ENCODE measurements around the gene COMMD6. TPM values are rescaled to one million over a fixed set of nuclear protein-coding genes. Genes with fewer than 3 reads are reported as not detected.

COMMD6 gene
- total and polyA plus RNA-seq, 3 donors from 2014 or later, result 51.3 to 166 (median 60.4) TPM

DNA sequence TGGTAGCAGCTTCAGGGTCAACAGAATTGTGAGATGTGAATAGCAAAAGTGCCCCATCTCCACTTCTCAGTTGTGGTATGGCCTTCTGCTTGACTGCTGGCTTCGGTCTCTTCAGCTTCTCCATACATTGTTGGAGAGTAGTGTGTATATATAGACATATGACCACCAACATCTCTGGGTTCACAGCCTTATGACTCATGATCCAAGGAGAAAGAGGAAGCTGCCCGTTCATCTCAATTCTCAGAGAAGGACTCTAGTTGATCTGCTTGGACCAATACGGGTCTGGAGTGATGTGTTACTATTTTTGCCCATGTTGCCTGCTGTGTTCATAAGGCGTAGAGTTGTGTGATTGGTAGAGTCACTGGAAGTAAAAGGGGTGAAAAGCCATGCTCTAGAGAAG lies 3.6 kb upstream of the COMMD6 start:
- no peak for TF ChIP-seq POLR2A (IDR thresholded peaks at IDR 0.05)
- TF ChIP-seq, protein P1, sequence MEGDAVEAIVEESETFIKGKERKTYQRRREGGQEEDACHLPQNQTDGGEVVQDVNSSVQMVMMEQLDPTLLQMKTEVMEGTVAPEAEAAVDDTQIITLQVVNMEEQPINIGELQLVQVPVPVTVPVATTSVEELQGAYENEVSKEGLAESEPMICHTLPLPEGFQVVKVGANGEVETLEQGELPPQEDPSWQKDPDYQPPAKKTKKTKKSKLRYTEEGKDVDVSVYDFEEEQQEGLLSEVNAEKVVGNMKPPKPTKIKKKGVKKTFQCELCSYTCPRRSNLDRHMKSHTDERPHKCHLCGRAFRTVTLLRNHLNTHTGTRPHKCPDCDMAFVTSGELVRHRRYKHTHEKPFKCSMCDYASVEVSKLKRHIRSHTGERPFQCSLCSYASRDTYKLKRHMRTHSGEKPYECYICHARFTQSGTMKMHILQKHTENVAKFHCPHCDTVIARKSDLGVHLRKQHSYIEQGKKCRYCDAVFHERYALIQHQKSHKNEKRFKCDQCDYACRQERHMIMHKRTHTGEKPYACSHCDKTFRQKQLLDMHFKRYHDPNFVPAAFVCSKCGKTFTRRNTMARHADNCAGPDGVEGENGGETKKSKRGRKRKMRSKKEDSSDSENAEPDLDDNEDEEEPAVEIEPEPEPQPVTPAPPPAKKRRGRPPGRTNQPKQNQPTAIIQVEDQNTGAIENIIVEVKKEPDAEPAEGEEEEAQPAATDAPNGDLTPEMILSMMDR (IDR thresholded peaks at IDR 0.05), result no peak
- no peak overlapping the region for H3K27ac ChIP-seq

DNA sequence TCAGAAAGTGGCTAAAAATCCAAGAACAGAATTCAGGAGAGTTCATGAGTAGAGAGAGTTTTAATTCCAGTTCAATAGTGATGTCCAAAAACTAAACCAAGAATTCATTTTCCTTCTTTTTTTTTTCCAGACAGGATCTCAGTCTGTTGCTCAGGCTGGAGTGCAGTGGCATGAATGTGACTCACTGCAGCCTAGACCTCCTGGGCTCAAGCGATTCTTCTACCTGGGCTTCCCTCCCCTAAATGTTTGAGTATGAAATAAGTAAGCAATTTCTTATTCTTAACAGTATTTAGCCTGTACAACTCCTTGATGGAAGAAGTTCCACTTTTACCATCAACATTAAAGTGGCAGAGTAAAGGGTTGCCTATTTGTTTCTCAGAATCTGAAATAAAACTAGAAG lies 3.8 kb downstream of the COMMD6 start:
- peaks cover 5% of the 10 kb centered on the region for H3K4me1 ChIP-seq
- no peak for DNase-seq
- intact Hi-C loops (cut with DNase I; ENCODE audit: low total_unique reads), result no loop called here
- H3K36me3 ChIP-seq (ENCODE audit: low read depth, missing control alignments), result no peaks in the 10 kb centered on the region
- H3K9me3 ChIP-seq, result no peaks in the 10 kb centered on the region
- no peak overlapping the region for H3K4me3 ChIP-seq
- WGBS, 2 donors, result 94 to 100% methylated on average over 1 of the region's 1 CpG
- no peaks in the 10 kb centered on the region for H3K27me3 ChIP-seq
- no peak overlapping the region for H3K27ac ChIP-seq
- TF ChIP-seq POLR2A (IDR thresholded peaks at IDR 0.05), result no peak
- TF ChIP-seq, protein P1 (IDR thresholded peaks at IDR 0.05), result no peak

More for the DNA sequence above, 3.6 kb upstream of the COMMD6 start:
- DNase-seq, result no peak
- intact Hi-C loops (cut with DNase I; ENCODE audit: low total_unique reads), result no loop called here
- no peaks in the 10 kb centered on the region for H3K36me3 ChIP-seq (ENCODE audit: low read depth, missing control alignments)
- peaks cover 10% of the 10 kb centered on the region for H3K4me1 ChIP-seq
- no peak overlapping the region for H3K4me3 ChIP-seq
- H3K9me3 ChIP-seq, result no peaks in the 10 kb centered on the region
- H3K27me3 ChIP-seq, result no peaks in the 10 kb centered on the region
- 85 to 93% methylated on average over 4 of the region's 4 CpGs for WGBS, 2 donors

DNA sequence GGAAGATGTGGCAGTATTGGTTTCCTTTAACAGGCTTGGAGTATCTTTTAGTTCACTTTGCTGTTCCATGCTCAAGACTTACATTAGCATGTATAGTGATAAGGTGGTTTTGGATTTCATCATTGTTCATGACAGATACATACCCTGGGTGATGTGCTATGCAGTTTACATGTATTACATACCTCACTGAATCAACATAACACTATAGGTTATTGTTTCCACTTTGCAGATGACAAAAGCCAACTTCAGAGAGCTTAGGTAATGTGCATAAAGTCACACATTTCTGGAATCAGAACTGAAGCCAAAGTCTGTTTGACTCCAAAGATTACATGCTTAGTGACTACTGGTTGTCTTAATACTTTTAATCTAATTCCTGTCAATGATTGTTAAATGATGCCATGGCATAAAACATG lies 7.1 kb downstream of the COMMD6 start:
- no peaks in the 10 kb centered on the region for H3K9me3 ChIP-seq
- H3K36me3 ChIP-seq (ENCODE audit: low read depth, missing control alignments), result no peaks in the 10 kb centered on the region
- no peaks in the 10 kb centered on the region for H3K27me3 ChIP-seq
- no peak overlapping the region for H3K4me3 ChIP-seq
- no peak overlapping the region for H3K27ac ChIP-seq
- DNase-seq, result no peak
- intact Hi-C loops (cut with DNase I; ENCODE audit: low total_unique reads), result no loop called here
- no peak for TF ChIP-seq POLR2A (IDR thresholded peaks at IDR 0.05)
- TF ChIP-seq, protein P1 (IDR thresholded peaks at IDR 0.05), result no peak
- no peaks in the 10 kb centered on the region for H3K4me1 ChIP-seq

DNA sequence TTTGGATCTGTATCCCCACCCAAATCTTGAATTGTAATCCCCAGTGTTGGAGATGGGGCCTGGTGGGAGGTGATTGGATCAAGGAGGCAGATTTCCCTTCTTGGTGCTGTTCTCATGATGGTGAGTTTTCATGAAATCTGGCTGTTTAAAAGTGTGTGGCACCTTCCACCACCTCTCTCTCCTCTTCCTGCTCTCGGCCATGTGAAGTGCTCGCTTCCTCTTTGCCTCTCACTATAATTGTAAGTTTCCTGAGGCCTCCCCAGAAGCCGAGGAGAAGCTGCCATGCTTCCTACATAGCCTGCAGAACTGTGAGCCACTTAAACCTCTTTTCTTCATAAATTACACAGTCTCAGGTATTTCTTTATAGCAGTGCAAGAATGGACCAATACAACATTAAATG lies 15.7 kb downstream of the COMMD6 start:
- no peak for TF ChIP-seq POLR2A (IDR thresholded peaks at IDR 0.05)
- H3K4me3 ChIP-seq, result no peak overlapping the region
- H3K36me3 ChIP-seq (ENCODE audit: low read depth, missing control alignments), result no peaks in the 10 kb centered on the region
- intact Hi-C loops (cut with DNase I; ENCODE audit: low total_unique reads), result no loop called here
- no peaks in the 10 kb centered on the region for H3K9me3 ChIP-seq
- no peaks in the 10 kb centered on the region for H3K4me1 ChIP-seq
- DNase-seq, result no peak
- H3K27ac ChIP-seq, result no peak overlapping the region
- WGBS, 2 donors, result 82 to 83% methylated on average over 3 of the region's 3 CpGs
- no peaks in the 10 kb centered on the region for H3K27me3 ChIP-seq

DNA sequence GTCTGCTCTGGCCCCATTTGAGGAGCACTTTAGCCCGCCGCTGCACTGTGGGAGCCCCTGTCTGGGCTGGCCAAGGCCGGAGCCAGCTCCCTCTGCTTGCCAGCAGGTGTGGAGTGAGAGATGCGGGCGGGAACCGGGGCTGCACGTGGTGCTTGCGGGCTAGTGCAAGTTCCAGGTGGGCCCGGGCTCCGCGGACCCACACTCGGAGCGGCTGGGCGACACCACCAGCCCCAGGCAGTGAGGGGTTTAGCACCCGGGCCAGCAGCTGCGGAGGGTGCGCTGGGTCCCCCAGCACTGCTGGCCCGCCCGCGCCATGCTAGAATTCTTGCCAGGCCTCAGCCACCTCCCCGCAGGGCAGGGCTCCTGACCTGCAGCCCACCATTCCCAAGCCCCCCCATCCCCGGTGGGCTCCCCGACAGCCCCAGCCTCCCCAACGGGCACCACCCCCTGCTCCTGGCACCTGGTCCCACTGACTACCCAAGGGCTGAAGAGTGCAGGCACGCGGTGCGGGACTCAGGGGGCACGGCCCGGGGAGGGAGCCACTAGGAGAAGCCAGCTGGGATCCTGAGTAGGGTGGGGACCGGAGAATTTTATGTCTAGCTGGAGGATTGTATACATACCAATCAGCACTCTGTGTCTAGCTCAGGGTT lies 19.1 kb downstream of the COMMD6 start:
- Histone ChIP-seq H3K36me3 (ENCODE audit: low read depth, missing control alignments) (no peaks in the 10 kb centered on the region), H3K4me1 (no peaks in the 10 kb centered on the region), H3K27ac (no peak overlapping the region), H3K9me3 (no peaks in the 10 kb centered on the region), H3K4me3 (peak overlapping the region in 1 of 2 donors; percentile 36), H3K27me3 (no peaks in the 10 kb centered on the region)
- WGBS, 2 donors, result 78 to 80% methylated on average over 7 to 28 of the region's 30 CpGs
- TF ChIP-seq POLR2A (IDR thresholded peaks at IDR 0.05), result no peak
- TF ChIP-seq, protein P1 (IDR thresholded peaks at IDR 0.05), result no peak
- intact Hi-C loops (cut with DNase I; ENCODE audit: low total_unique reads), result no loop called here
- DNase-seq, result no peak

Data from testis (tissue), 3 donors.